Nephron (organoid): ENCODE data around the gene NR5A2.
A peak's percentile ranks its signal among the peaks of the same experiment; 100 is the strongest.

ENCODE experiments used
- H3K27ac Mint-ChIP-seq, 3 experiments: 2 replicates each; pipeline ENCODE4 v1.8.0; 2020; ENCODE audit warnings: mixed read lengths in 3 of 3, mild to moderate bottlenecking in 2 of 3, moderate library complexity in 1 of 3
- H3K27me3 Mint-ChIP-seq: 2 replicates; pipeline ENCODE4 v1.8.0; 2021; ENCODE audit warnings: low read depth, mild to moderate bottlenecking, moderate library complexity, mixed read lengths
- H3K36me3 Mint-ChIP-seq: 2 replicates; pipeline ENCODE4 v1.8.0; 2020; ENCODE audit warnings: low read depth, mixed read lengths
- H3K4me1 Mint-ChIP-seq: 2 replicates; pipeline ENCODE4 v1.8.0; 2020; ENCODE audit warnings: mixed read lengths
- H3K4me3 Mint-ChIP-seq, 3 experiments: 2 replicates each; pipeline ENCODE4 v1.8.0; 2020; ENCODE audit warnings: mild to moderate bottlenecking in 3 of 3, mixed read lengths in 3 of 3, moderate library complexity in 2 of 3
- H3K9me3 Mint-ChIP-seq: 2 replicates; pipeline ENCODE4 v1.8.0; 2020; ENCODE audit warnings: mixed read lengths
- CTCF ChIP-seq, 3 experiments: fragments of 200-600 bp; sonication (generic); IDR thresholded peaks; one replicate each; pipeline ENCODE4 v1.5.0; 2021; ENCODE audit warnings: antibody characterized with exemption in 3 of 3; ENCODE audit not compliant: unreplicated experiment in 3 of 3

The NR5A2 gene

DNA sequence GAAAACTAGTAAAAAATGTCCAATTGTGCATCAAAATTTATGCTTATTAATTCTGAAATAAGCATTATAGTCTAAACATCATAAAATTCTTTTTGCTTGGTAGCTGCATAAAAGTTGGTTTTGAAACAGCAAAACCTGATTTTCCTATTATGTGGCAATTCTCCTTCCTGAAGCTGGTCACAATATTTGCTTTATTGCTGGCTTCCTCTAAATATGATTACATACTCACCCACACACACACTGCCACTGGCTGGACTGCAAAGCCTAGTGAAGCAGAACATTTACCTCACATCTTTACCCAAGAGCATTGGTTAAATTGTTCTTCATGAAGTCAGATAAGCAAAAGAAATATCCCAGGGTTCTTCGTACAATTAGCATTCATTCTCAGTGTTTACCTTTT is 103.0 kb downstream of the NR5A2 start:
- Mint-ChIP-seq H3K4me3 (no peak overlapping the region), H3K36me3 (no peaks in the 10 kb centered on the region), H3K27me3 (peaks cover 3% of the 10 kb centered on the region), H3K4me1 (peaks cover 9% of the 10 kb centered on the region), H3K9me3 (no peaks in the 10 kb centered on the region), H3K27ac (no peak overlapping the region)
- no peak for TF ChIP-seq CTCF (IDR thresholded peaks at IDR 0.05; ENCODE audit: unreplicated experiment in 3 of 3)

DNA sequence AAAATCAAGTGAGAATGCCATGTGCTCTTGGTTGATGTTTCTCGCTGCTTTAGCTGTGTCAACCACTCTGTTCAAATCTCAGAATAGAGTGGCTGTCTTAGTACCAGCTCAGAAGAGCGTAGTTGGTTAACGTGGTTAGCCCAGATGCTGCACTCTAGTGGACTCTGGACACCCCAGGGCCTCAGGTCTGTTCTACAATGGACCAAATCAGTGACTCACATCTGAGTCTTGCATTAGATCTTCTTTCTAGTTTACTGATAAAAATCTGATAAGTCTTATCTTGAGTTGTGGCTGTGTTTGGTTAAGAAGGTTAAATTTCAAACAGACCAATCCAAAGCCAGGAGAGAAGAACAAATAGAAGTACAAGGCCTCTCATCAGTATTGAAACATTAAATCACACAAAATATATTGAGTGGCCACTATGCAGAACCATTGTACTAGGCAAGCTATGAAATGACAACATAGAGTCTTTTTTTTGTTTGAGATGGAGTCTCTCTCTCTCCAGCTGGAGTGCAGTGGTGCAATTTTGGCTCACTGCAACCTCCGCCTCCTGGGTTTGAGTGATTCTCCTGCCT is 104.1 kb downstream of the NR5A2 start:
- TF ChIP-seq CTCF (IDR thresholded peaks at IDR 0.05; ENCODE audit: unreplicated experiment in 3 of 3), result no peak
- no peaks in the 10 kb centered on the region for H3K9me3 Mint-ChIP-seq
- no peak overlapping the region for H3K27ac Mint-ChIP-seq
- H3K4me3 Mint-ChIP-seq, result no peak overlapping the region
- H3K36me3 Mint-ChIP-seq, result no peaks in the 10 kb centered on the region
- peaks cover 9% of the 10 kb centered on the region for H3K4me1 Mint-ChIP-seq
- H3K27me3 Mint-ChIP-seq, result peaks cover 3% of the 10 kb centered on the region

GRCh38 chr1:200133123-200133522 is 105.6 kb downstream of the NR5A2 start:
- no peak for TF ChIP-seq CTCF (IDR thresholded peaks at IDR 0.05; ENCODE audit: unreplicated experiment in 3 of 3)
- H3K4me3 Mint-ChIP-seq, result no peak overlapping the region
- H3K27ac Mint-ChIP-seq, result no peak overlapping the region
- H3K27me3 Mint-ChIP-seq, result peaks cover 3% of the 10 kb centered on the region
- H3K36me3 Mint-ChIP-seq, result no peaks in the 10 kb centered on the region
- H3K9me3 Mint-ChIP-seq, result no peaks in the 10 kb centered on the region
- peaks cover 12% of the 10 kb centered on the region for H3K4me1 Mint-ChIP-seq

DNA sequence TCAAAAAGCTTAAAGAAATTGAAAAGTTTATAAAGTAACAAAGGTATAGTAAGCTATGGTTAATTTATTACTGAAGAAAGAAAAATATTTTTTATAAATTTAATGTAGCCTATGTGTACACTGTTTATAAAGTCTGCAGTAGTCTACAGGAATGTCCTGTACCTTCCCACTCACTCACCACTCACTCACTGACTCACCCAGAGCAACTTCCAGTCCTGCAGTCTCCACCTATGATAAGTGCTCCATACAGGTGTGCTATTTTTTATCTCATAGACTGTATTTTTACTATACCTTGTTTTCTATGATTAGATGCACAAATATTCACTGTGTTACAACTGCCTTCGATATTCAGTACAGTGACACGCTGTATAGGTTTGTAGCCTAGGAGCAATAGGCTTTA is 106.6 kb downstream of the NR5A2 start:
- Mint-ChIP-seq H3K4me3 (no peak overlapping the region), H3K27ac (no peak overlapping the region)
- no peak for TF ChIP-seq CTCF (IDR thresholded peaks at IDR 0.05; ENCODE audit: unreplicated experiment in 3 of 3)

DNA sequence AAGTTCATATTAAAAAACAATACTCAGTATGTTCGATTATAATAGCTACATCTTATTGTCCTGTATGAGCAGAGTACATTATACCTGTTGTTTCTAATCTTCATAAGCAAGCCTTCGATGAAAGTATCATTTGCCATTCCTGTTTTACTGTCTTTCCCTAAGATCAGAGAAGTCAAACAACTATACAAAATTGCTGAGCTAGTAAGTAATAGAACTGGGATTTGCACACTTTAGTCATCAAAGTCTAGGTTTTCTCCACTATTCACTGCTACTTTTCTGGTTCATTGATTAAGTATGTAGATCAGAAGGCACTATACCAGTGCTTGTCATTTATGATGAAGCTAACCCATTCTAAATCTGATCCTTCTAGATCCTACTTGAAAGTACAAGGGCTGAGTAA is 108.9 kb downstream of the NR5A2 start:
- Mint-ChIP-seq H3K27me3 (peaks cover 3% of the 10 kb centered on the region), H3K27ac (no peak overlapping the region), H3K36me3 (no peaks in the 10 kb centered on the region), H3K4me3 (no peak overlapping the region), H3K9me3 (no peaks in the 10 kb centered on the region), H3K4me1 (peaks cover 5% of the 10 kb centered on the region)
- TF ChIP-seq CTCF (IDR thresholded peaks at IDR 0.05; ENCODE audit: unreplicated experiment in 3 of 3), result no peak

More for the DNA sequence above, 106.6 kb downstream of the NR5A2 start:
- peaks cover 3% of the 10 kb centered on the region for H3K27me3 Mint-ChIP-seq
- H3K4me1 Mint-ChIP-seq, result peaks cover 13% of the 10 kb centered on the region
- H3K9me3 Mint-ChIP-seq, result no peaks in the 10 kb centered on the region
- H3K36me3 Mint-ChIP-seq, result no peaks in the 10 kb centered on the region

GRCh38 chr1:200139661-200140250 is 112.2 kb downstream of the NR5A2 start:
- Mint-ChIP-seq H3K4me3 (no peak overlapping the region), H3K27ac (no peak overlapping the region), H3K36me3 (no peaks in the 10 kb centered on the region), H3K4me1 (peaks cover 5% of the 10 kb centered on the region), H3K27me3 (peaks cover 9% of the 10 kb centered on the region), H3K9me3 (no peaks in the 10 kb centered on the region)
- peak in 2 of 3 experiments; percentile 23 to 49 for TF ChIP-seq CTCF (IDR thresholded peaks at IDR 0.05; ENCODE audit: unreplicated experiment in 3 of 3)
